Measurements from ENCODE around the gene GMDS. TPM values are rescaled to one million over a fixed set of nuclear protein-coding genes. Genes with fewer than 3 reads are reported as not detected.

GMDS gene
- total RNA-seq, 1 donor from 2014 or later, result 7.8 TPM

DNA sequence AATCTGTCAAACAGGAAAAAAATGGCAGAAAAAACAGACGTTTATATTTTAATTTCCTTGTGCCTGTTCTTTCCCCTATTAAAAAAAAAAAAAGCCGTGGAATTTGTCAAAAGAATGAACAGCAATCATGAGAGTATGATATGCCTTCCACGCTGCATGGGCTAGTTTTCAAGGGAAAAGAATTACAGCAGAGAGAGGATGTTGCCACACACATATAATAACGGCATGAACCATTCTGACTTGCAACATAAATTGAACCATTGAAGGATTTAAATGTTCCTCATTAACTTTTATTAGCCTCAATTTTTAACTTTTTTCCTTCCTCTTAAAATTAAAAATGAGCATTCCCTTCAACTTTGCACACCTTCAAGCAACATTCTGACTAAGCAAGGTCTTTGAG lies 333.9 kb downstream of the GMDS start:
- H3K4me3 ChIP-seq (ENCODE audit: low read length in 3 of 3), result no peak overlapping the region
- no peaks in the 10 kb centered on the region for H3K9me3 ChIP-seq (ENCODE audit: control insufficient read depth in 3 of 3, low read length in 3 of 3)
- no peaks in the 10 kb centered on the region for H3K27me3 ChIP-seq (ENCODE audit: control insufficient read depth in 3 of 3, insufficient read depth in 3 of 3, low read length in 3 of 3)
- H3K27ac ChIP-seq (ENCODE audit: low read depth, low read length), result no peak overlapping the region
- H3K36me3 ChIP-seq (ENCODE audit: control insufficient read depth in 3 of 3, insufficient read depth in 3 of 3, low read length in 3 of 3), result no peaks in the 10 kb centered on the region
- peaks cover 0 to 2% (median 0%) of the 10 kb centered on the region in 3 donors for H3K4me1 ChIP-seq (ENCODE audit: control insufficient read depth in 3 of 3, insufficient read depth in 3 of 3, low read length in 3 of 3)
- H3K9ac ChIP-seq (ENCODE audit: low read depth in 1 of 3, low read length in 3 of 3), result no peak overlapping the region

DNA sequence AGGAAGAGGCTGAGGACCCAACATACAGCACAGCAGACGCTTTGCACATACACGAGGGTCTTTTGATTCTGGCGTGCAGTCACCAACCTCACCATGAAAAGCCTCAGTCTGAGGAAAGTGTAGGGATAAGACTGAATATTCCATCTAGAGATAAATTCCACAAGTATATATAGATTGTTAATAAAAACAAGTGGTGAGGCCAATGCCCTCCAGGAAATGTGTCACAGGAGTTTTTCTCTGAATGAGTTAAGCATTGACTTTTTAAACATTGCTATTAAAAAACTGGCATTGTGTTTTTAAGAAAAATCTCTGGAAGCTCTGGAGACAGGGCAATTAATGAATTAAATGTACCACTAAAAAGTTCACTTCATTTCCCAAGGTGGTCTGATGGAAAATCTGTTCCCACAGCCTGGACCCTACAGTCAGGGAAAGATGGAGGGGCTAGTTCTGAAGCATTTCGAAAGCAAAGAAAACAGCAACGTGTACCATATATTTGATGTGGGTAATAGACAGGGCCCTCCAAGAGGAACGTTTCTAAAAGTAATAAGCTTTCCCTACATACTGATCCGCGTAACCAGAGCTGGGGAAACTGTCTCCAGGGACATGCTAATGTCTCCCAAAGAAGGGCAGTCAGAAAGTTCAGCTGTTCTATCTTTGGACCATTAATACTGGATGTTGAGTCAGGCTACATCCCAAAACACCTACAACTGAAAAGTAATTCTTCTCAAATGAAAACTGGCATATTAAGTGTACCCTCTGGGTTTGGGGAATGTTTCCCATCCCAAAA lies 334.6 kb downstream of the GMDS start:
- Histone ChIP-seq H3K27me3 (ENCODE audit: control insufficient read depth in 3 of 3, insufficient read depth in 3 of 3, low read length in 3 of 3) (no peaks in the 10 kb centered on the region), H3K4me1 (ENCODE audit: control insufficient read depth in 3 of 3, insufficient read depth in 3 of 3, low read length in 3 of 3) (peaks cover 0 to 2% (median 0%) of the 10 kb centered on the region in 3 donors), H3K4me3 (ENCODE audit: low read length in 3 of 3) (no peak overlapping the region), H3K9me3 (ENCODE audit: control insufficient read depth in 3 of 3, low read length in 3 of 3) (no peaks in the 10 kb centered on the region), H3K36me3 (ENCODE audit: control insufficient read depth in 3 of 3, insufficient read depth in 3 of 3, low read length in 3 of 3) (no peaks in the 10 kb centered on the region), H3K9ac (ENCODE audit: low read depth in 1 of 3, low read length in 3 of 3) (no peak overlapping the region), H3K27ac (ENCODE audit: low read depth, low read length) (no peak overlapping the region)

DNA sequence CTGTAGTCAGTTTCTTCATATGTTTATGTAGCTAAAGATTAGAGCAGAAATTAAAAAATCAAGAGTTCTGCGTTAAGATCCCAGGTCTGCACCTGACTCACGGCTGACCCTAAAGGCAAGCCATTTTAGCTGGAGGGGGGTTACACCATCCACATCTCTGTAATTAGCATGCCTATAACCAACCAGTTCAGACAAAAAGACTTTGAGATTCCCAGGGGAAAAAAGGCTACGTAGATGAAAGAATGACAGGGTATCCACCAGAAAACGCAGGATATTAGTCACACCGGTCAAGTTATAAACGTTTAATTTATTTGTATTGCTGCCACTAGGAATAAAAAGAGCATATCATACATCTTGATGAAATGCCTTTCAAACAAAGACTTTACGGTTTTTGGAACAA lies 336.6 kb downstream of the GMDS start:
- H3K9ac ChIP-seq (ENCODE audit: low read depth in 1 of 3, low read length in 3 of 3), result no peak overlapping the region
- no peak overlapping the region for H3K27ac ChIP-seq (ENCODE audit: low read depth, low read length)
- H3K27me3 ChIP-seq (ENCODE audit: control insufficient read depth in 3 of 3, insufficient read depth in 3 of 3, low read length in 3 of 3), result no peaks in the 10 kb centered on the region
- no peak overlapping the region for H3K4me3 ChIP-seq (ENCODE audit: low read length in 3 of 3)
- no peaks in the 10 kb centered on the region for H3K36me3 ChIP-seq (ENCODE audit: control insufficient read depth in 3 of 3, insufficient read depth in 3 of 3, low read length in 3 of 3)
- H3K4me1 ChIP-seq (ENCODE audit: control insufficient read depth in 3 of 3, insufficient read depth in 3 of 3, low read length in 3 of 3), result peaks cover 0 to 2% (median 0%) of the 10 kb centered on the region in 3 donors
- H3K9me3 ChIP-seq (ENCODE audit: control insufficient read depth in 3 of 3, low read length in 3 of 3), result no peaks in the 10 kb centered on the region

- Histone ChIP-seq H3K36me3 (ENCODE audit: control insufficient read depth in 3 of 3, insufficient read depth in 3 of 3, low read length in 3 of 3) (no peaks in the 10 kb centered on the region), H3K9ac (ENCODE audit: low read depth in 1 of 3, low read length in 3 of 3) (no peak overlapping the region), H3K27ac (ENCODE audit: low read depth, low read length) (no peak overlapping the region), H3K9me3 (ENCODE audit: control insufficient read depth in 3 of 3, low read length in 3 of 3) (no peaks in the 10 kb centered on the region), H3K4me3 (ENCODE audit: low read length in 3 of 3) (no peak overlapping the region), H3K27me3 (ENCODE audit: control insufficient read depth in 3 of 3, insufficient read depth in 3 of 3, low read length in 3 of 3) (no peaks in the 10 kb centered on the region), H3K4me1 (ENCODE audit: control insufficient read depth in 3 of 3, insufficient read depth in 3 of 3, low read length in 3 of 3) (peaks cover 0 to 2% (median 0%) of the 10 kb centered on the region in 3 donors)
Observed at GRCh38 chr6:1906609-1907008, 338.8 kb downstream of the GMDS start.

DNA sequence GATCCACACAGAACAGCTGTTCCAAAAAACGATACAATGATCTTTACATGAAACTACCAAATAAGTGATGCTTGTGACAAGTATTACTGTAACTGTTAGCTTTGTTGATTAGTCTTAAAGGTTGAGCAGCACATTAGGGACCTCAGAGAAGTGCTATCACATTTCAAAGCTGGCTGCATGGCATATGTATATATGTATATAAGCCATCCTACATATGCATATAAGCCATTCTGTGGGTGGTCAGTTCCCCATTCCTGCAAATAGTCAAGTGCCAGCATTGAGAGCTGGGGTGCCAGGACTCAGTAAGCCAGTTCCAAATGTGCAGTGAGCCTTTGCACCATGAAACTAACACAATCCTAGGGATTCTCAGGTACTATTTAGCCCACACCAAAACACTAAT lies 339.4 kb downstream of the GMDS start:
- Histone ChIP-seq H3K36me3 (ENCODE audit: control insufficient read depth in 3 of 3, insufficient read depth in 3 of 3, low read length in 3 of 3) (no peaks in the 10 kb centered on the region), H3K4me1 (ENCODE audit: control insufficient read depth in 3 of 3, insufficient read depth in 3 of 3, low read length in 3 of 3) (no peaks in the 10 kb centered on the region), H3K27ac (ENCODE audit: low read depth, low read length) (no peak overlapping the region), H3K4me3 (ENCODE audit: low read length in 3 of 3) (no peak overlapping the region), H3K9me3 (ENCODE audit: control insufficient read depth in 3 of 3, low read length in 3 of 3) (no peaks in the 10 kb centered on the region), H3K27me3 (ENCODE audit: control insufficient read depth in 3 of 3, insufficient read depth in 3 of 3, low read length in 3 of 3) (no peaks in the 10 kb centered on the region), H3K9ac (ENCODE audit: low read depth in 1 of 3, low read length in 3 of 3) (no peak overlapping the region)

- Histone ChIP-seq H3K4me1 (ENCODE audit: control insufficient read depth in 3 of 3, insufficient read depth in 3 of 3, low read length in 3 of 3) (no peaks in the 10 kb centered on the region), H3K9me3 (ENCODE audit: control insufficient read depth in 3 of 3, low read length in 3 of 3) (no peaks in the 10 kb centered on the region), H3K36me3 (ENCODE audit: control insufficient read depth in 3 of 3, insufficient read depth in 3 of 3, low read length in 3 of 3) (no peaks in the 10 kb centered on the region), H3K9ac (ENCODE audit: low read depth in 1 of 3, low read length in 3 of 3) (no peak overlapping the region), H3K4me3 (ENCODE audit: low read length in 3 of 3) (no peak overlapping the region), H3K27me3 (ENCODE audit: control insufficient read depth in 3 of 3, insufficient read depth in 3 of 3, low read length in 3 of 3) (no peaks in the 10 kb centered on the region), H3K27ac (ENCODE audit: low read depth, low read length) (no peak overlapping the region)
Observed at GRCh38 chr6:1904898-1905297, 340.5 kb downstream of the GMDS start.

GRCh38 chr6:1904466-1904799 lies 341.0 kb downstream of the GMDS start:
- Histone ChIP-seq H3K27me3 (ENCODE audit: control insufficient read depth in 3 of 3, insufficient read depth in 3 of 3, low read length in 3 of 3) (no peaks in the 10 kb centered on the region), H3K9ac (ENCODE audit: low read depth in 1 of 3, low read length in 3 of 3) (no peak overlapping the region), H3K9me3 (ENCODE audit: control insufficient read depth in 3 of 3, low read length in 3 of 3) (no peaks in the 10 kb centered on the region), H3K27ac (ENCODE audit: low read depth, low read length) (no peak overlapping the region), H3K36me3 (ENCODE audit: control insufficient read depth in 3 of 3, insufficient read depth in 3 of 3, low read length in 3 of 3) (no peaks in the 10 kb centered on the region), H3K4me3 (ENCODE audit: low read length in 3 of 3) (no peak overlapping the region), H3K4me1 (ENCODE audit: control insufficient read depth in 3 of 3, insufficient read depth in 3 of 3, low read length in 3 of 3) (no peaks in the 10 kb centered on the region)

GRCh38 chr6:1903780-1904465 lies 341.5 kb downstream of the GMDS start:
- H3K27me3 ChIP-seq (ENCODE audit: control insufficient read depth in 3 of 3, insufficient read depth in 3 of 3, low read length in 3 of 3), result no peaks in the 10 kb centered on the region
- no peak overlapping the region for H3K4me3 ChIP-seq (ENCODE audit: low read length in 3 of 3)
- H3K36me3 ChIP-seq (ENCODE audit: control insufficient read depth in 3 of 3, insufficient read depth in 3 of 3, low read length in 3 of 3), result no peaks in the 10 kb centered on the region
- no peak overlapping the region for H3K27ac ChIP-seq (ENCODE audit: low read depth, low read length)
- no peaks in the 10 kb centered on the region for H3K4me1 ChIP-seq (ENCODE audit: control insufficient read depth in 3 of 3, insufficient read depth in 3 of 3, low read length in 3 of 3)
- H3K9ac ChIP-seq (ENCODE audit: low read depth in 1 of 3, low read length in 3 of 3), result no peak overlapping the region
- H3K9me3 ChIP-seq (ENCODE audit: control insufficient read depth in 3 of 3, low read length in 3 of 3), result no peaks in the 10 kb centered on the region

DNA sequence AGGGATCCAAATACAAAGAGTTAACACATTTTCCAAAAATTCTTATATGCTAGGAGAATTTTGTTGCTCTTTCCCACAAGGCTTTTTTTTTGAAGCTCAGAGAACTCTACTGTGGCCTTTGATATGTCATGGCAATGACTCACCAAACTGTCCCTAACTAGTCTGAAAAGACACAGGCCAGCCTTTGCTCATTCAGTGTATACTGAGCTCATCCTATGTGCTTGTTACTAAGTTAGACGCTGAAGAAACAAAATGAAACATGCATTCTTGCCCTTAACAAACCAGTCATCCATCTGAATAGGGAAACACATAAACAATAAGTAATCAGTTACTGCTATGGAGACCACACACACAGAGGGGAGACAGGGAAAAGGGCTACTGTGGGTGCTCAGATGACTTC lies 343.8 kb downstream of the GMDS start:
- Histone ChIP-seq H3K36me3 (ENCODE audit: control insufficient read depth in 3 of 3, insufficient read depth in 3 of 3, low read length in 3 of 3) (no peaks in the 10 kb centered on the region), H3K27ac (ENCODE audit: low read depth, low read length) (no peak overlapping the region), H3K9ac (ENCODE audit: low read depth in 1 of 3, low read length in 3 of 3) (no peak overlapping the region), H3K27me3 (ENCODE audit: control insufficient read depth in 3 of 3, insufficient read depth in 3 of 3, low read length in 3 of 3) (no peaks in the 10 kb centered on the region), H3K4me3 (ENCODE audit: low read length in 3 of 3) (no peak overlapping the region), H3K9me3 (ENCODE audit: control insufficient read depth in 3 of 3, low read length in 3 of 3) (no peaks in the 10 kb centered on the region), H3K4me1 (ENCODE audit: control insufficient read depth in 3 of 3, insufficient read depth in 3 of 3, low read length in 3 of 3) (no peaks in the 10 kb centered on the region)

- H3K4me3 ChIP-seq (ENCODE audit: low read length in 3 of 3), result no peak overlapping the region
- peaks cover 0 to 4% (median 0%) of the 10 kb centered on the region in 3 donors for H3K4me1 ChIP-seq (ENCODE audit: control insufficient read depth in 3 of 3, insufficient read depth in 3 of 3, low read length in 3 of 3)
Observed at GRCh38 chr6:1896897-1897296, 348.5 kb downstream of the GMDS start.

More at GRCh38 chr6:1896897-1897296, 348.5 kb downstream of the GMDS start:
- H3K27ac ChIP-seq (ENCODE audit: low read depth, low read length), result no peak overlapping the region
- no peaks in the 10 kb centered on the region for H3K9me3 ChIP-seq (ENCODE audit: control insufficient read depth in 3 of 3, low read length in 3 of 3)
- no peaks in the 10 kb centered on the region for H3K36me3 ChIP-seq (ENCODE audit: control insufficient read depth in 3 of 3, insufficient read depth in 3 of 3, low read length in 3 of 3)
- no peaks in the 10 kb centered on the region for H3K27me3 ChIP-seq (ENCODE audit: control insufficient read depth in 3 of 3, insufficient read depth in 3 of 3, low read length in 3 of 3)
- no peak overlapping the region for H3K9ac ChIP-seq (ENCODE audit: low read depth in 1 of 3, low read length in 3 of 3)

Data from skeletal muscle tissue (tissue), 4 donors.